GM12801 (cell line): Measurements from ENCODE around the gene RTF2.

Source experiments
- CTCF ChIP-seq: IDR thresholded peaks from one replicate; pipeline ENCODE4 v1.5.1; 2011; ENCODE audit warnings: control low read depth; ENCODE audit not compliant: insufficient read length; ENCODE audit errors: extremely low read depth

Gene RTF2

GRCh38 chr20:56461576-56461975 lies 6.9 kb upstream of the RTF2 start:
- no peak for TF ChIP-seq CTCF

GRCh38 chr20:56463428-56463827 lies 5.0 kb upstream of the RTF2 start:
- no peak for TF ChIP-seq CTCF

- no peak for TF ChIP-seq CTCF
These were observed 2.4 kb upstream of the RTF2 start for GRCh38 chr20:56465997-56466396.

GRCh38 chr20:56467968-56468315 lies 485 bp upstream of the RTF2 start:
- no peak for TF ChIP-seq CTCF

GRCh38 chr20:56469077-56469449 lies 636 bp downstream of the RTF2 start:
- no peak for TF ChIP-seq CTCF

- no peak for TF ChIP-seq CTCF
These were observed 15.5 kb downstream of the RTF2 start for GRCh38 chr20:56483970-56484369.

- TF ChIP-seq CTCF = no peak
These were observed 18.8 kb downstream of the RTF2 start for GRCh38 chr20:56487216-56487615.

- no peak for TF ChIP-seq CTCF
These were observed 20.1 kb downstream of the RTF2 start for GRCh38 chr20:56488566-56488965.
